NCI-H2196 treated with DMSO at 0.1 percent for 48 hours (cell line): ENCODE measurements around the gene SIGMAR1.
A peak's percentile ranks its signal among the peaks of the same experiment; 100 is the strongest.

Experiments
- DNase-seq: peaks from one replicate; lab custom pipeline; 2025; ENCODE audit not compliant: unreplicated experiment; lab: John Stamatoyannopoulos, UW

Gene SIGMAR1

GRCh38 chr9:34633166-34633565 lies 4.4 kb downstream of the SIGMAR1 start:
- DNase-seq = no peak

- DNase-seq = no peak
Measured at GRCh38 chr9:34630402-34631154, 7.0 kb downstream of the SIGMAR1 start.

- DNase-seq = no peak
Measured at GRCh38 chr9:34629491-34629808, 8.1 kb downstream of the SIGMAR1 start.

- no peak for DNase-seq
Measured at GRCh38 chr9:34628656-34629490, 8.7 kb downstream of the SIGMAR1 start, which contains the start of gene ARID3C. TSS of gene ARID3C (minus strand) at chr9:34629066. CDS start at chr9:34628014, 1,052 bp downstream.

- DNase-seq = no peak
Measured at GRCh38 chr9:34627716-34628655, 9.6 kb downstream of the SIGMAR1 start.

- no peak for DNase-seq
Measured at GRCh38 chr9:34625186-34625486, 12.5 kb downstream of the SIGMAR1 start.

GRCh38 chr9:34624475-34625185 lies 13.0 kb downstream of the SIGMAR1 start:
- DNase-seq = no peak

GRCh38 chr9:34623374-34624235 lies 14.0 kb downstream of the SIGMAR1 start:
- DNase-seq = no peak

- peak; percentile 95 for DNase-seq
Measured at GRCh38 chr9:34620061-34620994, 17.3 kb downstream of the SIGMAR1 start, which contains the start of gene DCTN3. TSS of gene DCTN3 (minus strand) at chr9:34620495. CDS start at chr9:34620464, 31 bp downstream.

- DNase-seq = no peak
Measured at GRCh38 chr9:34615132-34615531, 22.5 kb downstream of the SIGMAR1 start.

GRCh38 chr9:34612788-34613390 lies 24.7 kb downstream of the SIGMAR1 start:
- DNase-seq = peak; percentile 47

GRCh38 chr9:34611811-34612787 lies 25.5 kb downstream of the SIGMAR1 start, which contains the start of gene RPP25L:
TSS of gene RPP25L (minus strand) at chr9:34612097. CDS start at chr9:34611296, 801 bp downstream.
- peak; percentile 58 for DNase-seq

- DNase-seq = no peak
Measured at GRCh38 chr9:34611251-34611810, 26.3 kb downstream of the SIGMAR1 start.

- DNase-seq = no peak
Measured at GRCh38 chr9:34610434-34611206, 27.0 kb downstream of the SIGMAR1 start.

GRCh38 chr9:34607331-34607730 lies 30.3 kb downstream of the SIGMAR1 start:
- no peak for DNase-seq

GRCh38 chr9:34606905-34607304 lies 30.7 kb downstream of the SIGMAR1 start:
- no peak for DNase-seq
